GM10847 (cell line): ENCODE data around the gene DIMT1.

Source experiments
- POLR2A ChIP-seq: IDR thresholded peaks from 2 replicates; pipeline ENCODE4 v1.6.1; 2011; ENCODE audit not compliant: insufficient read length; ENCODE audit errors: extremely low read depth

DIMT1 gene

GRCh38 chr5:62385816-62386400, 17.8 kb downstream of the DIMT1 start:
- no peak for TF ChIP-seq POLR2A

- no peak for TF ChIP-seq POLR2A
These were observed 18.6 kb downstream of the DIMT1 start for GRCh38 chr5:62385131-62385530.

GRCh38 chr5:62376064-62376463, 27.6 kb downstream of the DIMT1 start:
- TF ChIP-seq POLR2A = no peak

GRCh38 chr5:62375627-62376026, 28.1 kb downstream of the DIMT1 start:
- no peak for TF ChIP-seq POLR2A

- no peak for TF ChIP-seq POLR2A
These were observed 29.6 kb downstream of the DIMT1 start for GRCh38 chr5:62374090-62374489.

GRCh38 chr5:62373382-62373781, 30.3 kb downstream of the DIMT1 start:
- no peak for TF ChIP-seq POLR2A

- no peak for TF ChIP-seq POLR2A
These were observed 31.1 kb downstream of the DIMT1 start for GRCh38 chr5:62372600-62372999.

GRCh38 chr5:62371409-62371808, 32.3 kb downstream of the DIMT1 start:
- no peak for TF ChIP-seq POLR2A

- TF ChIP-seq POLR2A = no peak
These were observed 34.7 kb downstream of the DIMT1 start for GRCh38 chr5:62369039-62369438.

- no peak for TF ChIP-seq POLR2A
These were observed 41.0 kb downstream of the DIMT1 start for GRCh38 chr5:62362701-62363100.

- no peak for TF ChIP-seq POLR2A
These were observed 49.5 kb downstream of the DIMT1 start for GRCh38 chr5:62354028-62354874.

- no peak for TF ChIP-seq POLR2A
These were observed 54.8 kb downstream of the DIMT1 start for GRCh38 chr5:62348723-62349481.

- no peak for TF ChIP-seq POLR2A
These were observed 55.8 kb downstream of the DIMT1 start for GRCh38 chr5:62347928-62348327.

GRCh38 chr5:62346748-62347147, 57.0 kb downstream of the DIMT1 start:
- no peak for TF ChIP-seq POLR2A

GRCh38 chr5:62343428-62343827, 60.3 kb downstream of the DIMT1 start:
- TF ChIP-seq POLR2A = no peak

- no peak for TF ChIP-seq POLR2A
These were observed 61.2 kb downstream of the DIMT1 start for GRCh38 chr5:62342476-62342837.
